NB4 (cell line): ENCODE data around the gene STOX2.

ENCODE experiments used
- MYC ChIP-seq: IDR thresholded peaks from 2 replicates; pipeline ENCODE4 v1.6.1; 2011; ENCODE audit warnings: low read depth, low read length
- POLR2A ChIP-seq: IDR thresholded peaks from 2 replicates; pipeline ENCODE4 v1.6.1; 2011; ENCODE audit warnings: mild to moderate bottlenecking; ENCODE audit not compliant: insufficient read length; ENCODE audit errors: extremely low read depth

DNA sequence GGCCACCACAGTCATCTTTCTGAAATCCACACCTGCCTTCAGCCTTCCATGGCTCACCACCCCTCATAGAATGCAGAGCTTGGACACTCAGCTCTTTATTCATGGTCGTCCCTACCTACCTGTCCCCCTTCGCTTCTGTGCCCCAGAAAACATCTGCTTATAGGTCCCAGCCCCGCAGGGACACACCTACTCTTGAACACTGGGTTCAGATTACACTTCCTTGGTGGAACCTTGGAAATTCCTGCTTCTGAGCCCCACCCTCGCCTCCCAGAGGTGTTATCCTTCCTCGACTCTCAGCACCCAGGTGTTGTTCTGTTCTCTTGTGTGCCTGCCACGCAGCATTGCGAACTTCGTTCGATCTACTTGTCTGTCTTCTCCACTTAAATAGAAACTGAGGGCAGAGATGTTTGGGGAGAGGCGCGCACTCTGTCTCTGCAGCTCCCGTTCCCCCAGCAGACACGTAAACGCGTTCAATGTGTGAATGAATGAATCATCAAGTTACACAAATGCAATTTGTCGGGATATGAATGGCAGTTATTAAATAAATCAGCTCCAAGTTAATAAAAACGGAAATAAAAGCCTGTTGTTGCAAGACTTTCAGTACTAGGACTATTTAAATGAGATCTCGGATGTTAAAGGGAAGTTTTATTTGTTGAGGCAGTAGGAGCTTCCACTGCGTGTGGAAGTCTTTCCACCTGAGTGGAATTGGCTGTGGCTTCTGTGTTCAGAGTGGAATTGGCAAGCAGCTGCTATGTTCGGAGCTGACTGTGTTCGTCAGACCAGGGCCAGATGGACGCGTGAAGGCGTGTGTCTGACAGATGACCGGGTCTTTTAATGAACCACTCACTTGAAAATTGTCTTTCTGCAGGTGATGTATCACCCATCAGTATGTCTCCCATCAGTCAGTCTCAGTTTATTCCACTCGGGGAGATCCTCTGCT, 95.6 kb downstream of the STOX2 start:
- TF ChIP-seq MYC: no peak
- no peak for TF ChIP-seq POLR2A
